Tibial nerve (tissue), 4 donors: ENCODE results near the gene BICRAL.

ENCODE experiments used
- CTCF ChIP-seq, 5 experiments: fragments of 200-600 bp in 3 of 5; fragments of 450-650 bp in 2 of 5; sonication (generic) in 3 of 5; IDR thresholded peaks; one replicate each; pipeline ENCODE4 v1.5.1; 2016 to 2019; ENCODE audit warnings: antibody characterized with exemption in 5 of 5, mild to moderate bottlenecking in 3 of 5, moderate library complexity in 2 of 5
- EP300 ChIP-seq, 2 donors: sonication (generic); formaldehyde crosslinking; IDR thresholded peaks; one replicate each; pipeline ENCODE4 v1.6.1; 2017; ENCODE audit warnings: antibody characterized with exemption in 2 of 2, mild to moderate bottlenecking in 1 of 2

GRCh38 chr6:42758756-42759430 lies 23.0 kb upstream of the BICRAL start:
- no peak for TF ChIP-seq EP300 (IDR thresholded peaks at IDR 0.05)
- no peak for TF ChIP-seq CTCF (IDR thresholded peaks at IDR 0.05)
